GM19468 (cell line): ENCODE measurements around the gene ELF1.
"Not testable (repeated sequence)": the region's sequence is repeated elsewhere in the genome, so short reads cannot be mapped to it uniquely, and the experiment has no call there.

ENCODE experiments used
- ATAC-seq: cut with Tn5 transposase; IDR thresholded peaks from one replicate; pipeline ENCODE4 v1.9.1; 2021; ENCODE audit warnings: mild to moderate bottlenecking, moderate library complexity, moderate number of reproducible peaks; ENCODE audit not compliant: unreplicated experiment; ENCODE audit errors: extremely low read depth

Gene ELF1

DNA sequence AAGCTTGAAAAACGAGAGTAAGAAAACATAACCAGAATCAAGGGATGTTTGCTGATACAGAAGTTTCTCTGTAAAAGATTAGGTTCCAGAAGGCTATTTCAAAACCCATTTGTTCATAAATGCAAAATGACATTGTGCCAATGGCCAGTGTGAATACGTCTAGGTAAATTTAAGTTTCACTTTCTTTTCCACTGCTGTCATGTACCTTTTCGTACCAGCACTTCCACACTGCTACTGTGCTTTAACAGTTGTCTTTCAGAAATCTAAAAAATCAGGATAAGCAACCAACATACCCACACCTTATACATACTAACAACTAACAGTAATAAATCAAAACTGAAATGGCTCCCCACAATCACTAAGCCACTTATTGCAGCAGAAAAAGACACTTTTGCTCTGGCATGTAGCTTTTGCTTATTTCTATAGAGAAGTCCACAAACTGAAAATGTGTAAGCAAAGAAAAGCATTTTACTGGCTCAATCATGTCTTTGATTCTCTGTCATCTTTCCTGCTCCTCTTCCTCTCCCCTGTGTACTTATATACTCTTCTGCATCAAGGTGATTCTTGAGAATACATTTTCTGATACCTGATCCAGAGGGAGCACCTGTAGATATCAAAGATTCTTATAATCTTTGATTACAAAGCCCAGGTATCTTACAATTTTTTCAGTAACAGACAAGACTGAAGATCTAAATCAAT, 34.3 kb downstream of the ELF1 start:
- ATAC-seq, result no peak

- ATAC-seq, result no peak
Observed at GRCh38 chr13:40983725-40984667, 35.1 kb downstream of the ELF1 start.

DNA sequence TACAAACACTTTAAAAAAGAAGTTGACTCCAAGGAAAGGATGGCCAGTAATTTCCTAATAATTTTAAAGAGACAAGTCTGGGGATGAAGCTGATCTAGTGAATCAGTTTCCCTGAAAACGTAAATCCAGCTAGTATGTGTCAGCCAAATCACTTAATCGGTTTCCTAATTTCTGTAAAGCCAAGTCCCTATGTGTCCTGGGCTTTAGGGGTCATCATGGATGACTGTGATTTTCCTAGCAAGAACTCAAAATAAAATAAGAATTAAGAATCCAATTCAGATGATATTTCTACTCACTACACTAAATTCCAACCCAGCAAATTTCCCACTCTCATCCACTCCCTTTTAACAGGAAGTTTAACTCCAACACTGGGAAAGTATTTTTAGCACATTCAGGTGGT, 35.9 kb downstream of the ELF1 start:
- ATAC-seq, result no peak

DNA sequence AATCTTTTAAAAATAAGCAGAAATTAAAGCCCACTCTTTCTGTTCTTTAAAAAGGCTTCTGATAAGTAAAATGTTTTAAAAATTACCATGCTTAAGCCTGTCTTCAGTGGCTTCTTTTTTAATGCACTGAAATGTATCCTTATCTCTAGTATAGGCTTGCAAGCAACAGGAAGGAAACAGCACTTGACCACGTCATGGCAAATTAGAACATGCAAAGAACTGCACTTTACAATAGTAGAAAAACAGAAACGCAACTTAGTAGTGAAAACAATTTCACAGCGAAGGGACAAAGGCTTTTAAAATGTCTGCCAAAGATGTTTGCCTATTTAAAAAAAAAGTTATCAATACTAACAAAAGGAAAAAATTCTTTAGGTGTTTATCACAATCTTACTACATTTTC, 36.3 kb downstream of the ELF1 start:
- ATAC-seq, result peak; percentile 77

GRCh38 chr13:40981949-40982348, 37.2 kb downstream of the ELF1 start:
- ATAC-seq, result no peak

- ATAC-seq, result no peak
Observed at GRCh38 chr13:40981361-40981760, 37.8 kb downstream of the ELF1 start.

DNA sequence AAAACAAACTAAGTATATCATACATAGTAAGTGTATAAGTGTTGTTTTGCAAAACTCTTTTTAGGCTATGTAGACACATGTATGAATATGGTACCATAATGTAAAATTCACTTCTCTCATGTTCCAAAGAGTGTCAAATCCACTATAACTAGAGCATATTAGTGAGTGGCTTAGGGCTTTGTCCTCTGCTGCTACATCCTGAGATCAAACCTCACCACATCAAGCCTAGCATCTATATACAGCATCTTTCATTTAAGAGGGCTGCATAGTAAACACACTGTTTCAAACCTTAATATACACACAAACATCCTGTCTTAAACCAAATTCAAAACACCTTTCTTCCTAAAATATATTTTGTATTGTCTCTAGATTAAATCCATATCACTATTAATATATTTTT, 38.7 kb downstream of the ELF1 start:
- no peak for ATAC-seq

DNA sequence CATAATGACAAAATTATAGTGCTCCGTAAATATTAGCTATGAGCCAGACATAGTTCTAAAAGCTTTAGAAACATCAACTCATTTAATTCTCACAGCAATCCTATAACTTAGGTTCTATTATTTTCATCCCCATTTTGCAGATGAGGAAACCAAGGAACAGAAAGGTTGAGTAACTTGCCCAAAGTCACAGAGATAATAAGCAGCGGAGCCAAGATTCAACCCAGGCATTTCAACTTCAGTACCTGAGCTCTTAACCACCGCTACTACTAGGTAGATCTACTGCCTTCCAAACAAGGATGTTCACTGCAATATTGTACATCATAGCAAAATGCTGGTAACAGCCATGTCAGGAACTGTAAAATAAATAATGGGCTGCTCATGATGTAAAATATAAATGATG, 39.9 kb downstream of the ELF1 start:
- no peak for ATAC-seq

DNA sequence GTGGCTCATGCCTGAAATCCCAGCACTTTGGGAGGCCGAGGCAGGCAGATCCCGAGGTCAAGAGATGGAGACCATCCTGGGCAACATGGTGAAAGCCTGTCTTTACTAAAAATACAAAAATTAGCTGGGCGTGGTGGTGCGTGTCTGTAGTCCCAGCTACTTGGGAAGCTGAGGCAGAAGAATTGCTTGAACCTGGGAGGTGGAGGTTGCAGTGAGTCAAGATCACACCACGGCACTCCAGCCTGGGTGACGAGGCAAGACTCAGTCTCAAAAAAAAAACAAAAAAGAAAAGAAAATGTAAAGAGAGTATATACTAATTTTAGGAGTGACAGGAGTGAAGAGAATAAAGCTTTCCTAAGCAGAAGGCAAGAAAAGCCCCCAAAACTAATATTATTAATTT, 41.0 kb downstream of the ELF1 start:
- not testable (repeated sequence) for ATAC-seq

DNA sequence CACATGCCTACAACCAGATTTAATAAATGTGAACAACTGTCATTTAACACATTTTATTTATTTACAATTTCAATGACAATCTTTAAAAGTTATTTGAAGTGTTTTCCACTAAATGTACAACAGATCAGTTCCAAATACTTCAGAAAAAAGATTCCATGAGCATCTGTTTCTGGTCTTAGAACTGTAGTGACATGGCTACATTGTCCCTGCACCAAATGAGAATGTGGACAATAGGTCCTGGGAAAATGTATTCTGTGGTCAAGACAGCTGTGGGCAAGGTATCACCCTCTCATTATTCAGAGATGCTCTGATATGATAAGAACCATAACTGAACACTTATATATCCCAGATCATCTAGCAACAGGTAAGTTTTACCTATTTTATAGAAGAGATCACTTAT, 43.7 kb downstream of the ELF1 start:
- no peak for ATAC-seq

- peak; percentile 37 for ATAC-seq
Observed at GRCh38 chr13:40974460-40975407, 44.4 kb downstream of the ELF1 start.

DNA sequence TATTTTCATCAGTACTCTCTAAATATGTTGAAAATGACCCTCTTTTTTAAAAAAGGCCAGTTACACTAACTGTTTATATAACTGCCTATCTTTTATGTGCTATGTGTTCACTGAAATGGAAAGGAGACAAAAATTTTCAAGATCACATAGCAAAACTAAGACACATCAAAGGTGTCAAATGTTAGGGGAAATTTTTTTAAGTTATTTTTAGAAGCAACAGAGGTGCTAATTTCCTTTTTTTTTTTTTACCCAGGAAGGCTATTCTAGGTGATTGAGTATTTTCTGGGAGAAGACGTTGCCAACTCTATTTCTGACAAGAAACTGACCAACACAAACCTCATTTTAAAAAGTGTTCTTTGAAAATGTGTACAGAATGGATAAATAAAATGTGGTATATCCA, 45.7 kb downstream of the ELF1 start:
- no peak for ATAC-seq

DNA sequence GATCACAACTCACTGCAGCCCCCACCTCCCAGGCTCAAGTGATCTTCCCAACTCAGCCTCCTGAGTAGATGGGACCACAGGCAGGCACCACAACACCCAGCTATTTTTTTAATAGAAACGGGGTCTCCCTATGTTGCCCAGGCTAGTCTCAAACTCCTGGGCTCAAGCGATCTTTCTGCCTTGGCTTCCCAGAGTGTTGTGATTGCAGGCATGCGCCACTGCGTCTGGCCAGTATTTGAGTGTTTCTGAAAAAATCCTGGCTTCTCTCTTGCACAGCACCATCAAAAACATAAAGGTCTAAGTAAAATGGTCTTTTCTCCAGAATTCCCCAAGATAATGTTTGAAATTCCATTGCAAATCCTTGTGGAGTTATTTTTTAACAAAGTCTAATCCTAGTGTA, 47.8 kb downstream of the ELF1 start:
- ATAC-seq, result no peak

GRCh38 chr13:40970803-40971202, 48.3 kb downstream of the ELF1 start:
- no peak for ATAC-seq

DNA sequence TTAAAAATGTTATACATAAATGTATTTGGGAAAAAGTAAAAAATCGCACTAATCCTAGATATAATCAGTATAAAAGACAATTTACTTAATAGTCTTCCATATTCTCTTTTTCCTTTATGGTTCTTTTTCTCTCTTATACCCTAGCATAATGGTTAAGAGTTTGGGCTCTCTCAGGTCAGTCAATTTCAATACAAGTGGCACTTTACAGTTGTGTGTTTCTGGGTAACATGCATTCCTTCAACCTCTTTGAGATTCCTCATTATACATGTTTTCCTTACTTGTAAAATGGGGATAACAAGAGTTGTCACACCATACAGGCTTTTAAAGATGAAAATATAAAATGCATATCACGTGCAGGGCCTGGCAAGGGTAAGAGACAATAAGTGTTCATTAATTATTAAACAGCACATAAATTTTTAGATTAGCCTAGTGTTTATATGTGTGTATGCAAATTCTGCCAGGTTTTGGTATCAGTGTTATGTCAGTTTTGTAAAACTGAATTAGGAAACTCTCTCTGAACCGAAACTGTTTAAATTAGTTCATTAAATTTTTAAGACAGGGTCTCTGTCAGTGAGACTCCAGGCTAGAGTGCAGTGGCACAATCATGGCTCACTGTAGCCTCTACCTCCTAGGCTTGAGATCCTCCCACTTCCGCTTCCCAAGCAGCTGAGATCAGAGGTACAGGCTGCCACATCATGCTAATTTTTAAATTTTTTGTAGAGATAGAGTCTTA, 49.8 kb downstream of the ELF1 start:
- ATAC-seq, result peak; percentile 73

GRCh38 chr13:40968416-40969000, 50.6 kb downstream of the ELF1 start:
- ATAC-seq, result no peak

GRCh38 chr13:40966298-40966697, 52.8 kb downstream of the ELF1 start:
- no peak for ATAC-seq

- no peak for ATAC-seq
Observed at GRCh38 chr13:40963927-40964326, 55.2 kb downstream of the ELF1 start.

DNA sequence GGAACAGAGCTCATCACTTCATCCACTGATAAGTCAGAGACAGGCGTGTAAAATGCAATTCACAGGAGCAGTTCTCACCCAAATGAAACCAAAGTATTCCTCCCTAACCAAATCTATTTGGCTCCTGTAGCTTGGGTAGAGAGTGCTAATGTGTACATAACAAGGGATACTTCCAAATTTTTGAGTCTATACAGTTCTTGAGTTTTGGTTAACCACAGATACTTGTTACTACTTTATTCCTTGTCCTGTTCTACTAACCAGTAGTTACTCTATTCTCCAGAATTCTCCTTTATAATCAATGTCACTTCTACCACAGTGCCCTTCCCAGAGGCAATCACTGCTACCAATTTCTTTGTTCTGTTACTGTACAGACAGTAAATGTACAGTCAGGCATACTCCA, 57.3 kb downstream of the ELF1 start:
- no peak for ATAC-seq
